B cell (primary cell): ENCODE measurements around the gene NATD1.

Source experiments
- CTCF ChIP-seq: fragments of 200-600 bp; IDR thresholded peaks from one replicate; pipeline ENCODE4 v1.8.0; 2022; ENCODE audit warnings: antibody characterized with exemption, mild to moderate bottlenecking
- EZH2 ChIP-seq: IDR thresholded peaks from 2 replicates; pipeline ENCODE4 v1.6.1; 2012; ENCODE audit warnings: borderline replicate concordance, low read depth, mild to moderate bottlenecking, moderate library complexity, low read length; ENCODE audit not compliant: insufficient read depth, poor library complexity, severe bottlenecking

DNA sequence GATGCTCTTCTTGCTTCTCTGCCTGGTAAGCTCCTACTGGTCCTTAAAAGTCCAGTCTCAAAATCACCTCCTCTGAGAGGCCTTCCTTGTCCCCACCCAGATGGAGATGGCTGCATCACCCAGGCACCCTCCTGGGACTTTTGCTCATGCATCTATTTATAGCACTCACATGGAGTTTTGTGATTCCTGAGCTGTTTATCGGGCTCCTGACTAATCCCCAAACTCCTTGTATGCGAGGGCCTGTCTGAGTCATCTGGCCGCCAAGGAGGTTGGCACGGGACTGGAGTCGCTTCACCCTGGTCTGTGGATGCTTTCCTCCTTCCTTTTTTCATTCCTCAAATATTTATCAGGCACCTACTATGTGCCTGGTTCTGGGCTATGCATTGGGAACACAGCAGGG lies 29.0 kb upstream of the NATD1 start:
- TF ChIP-seq CTCF (no peak), EZH2 (no peak)
